ENCODE data around the gene TMEM174.

TMEM174 gene

GRCh38 chr5:73142035-73142434 is 31.0 kb upstream of the TMEM174 start:
- no peak for DNase-seq (ENCODE audit: extremely low read depth, low read depth)
- TF ChIP-seq CTCF (IDR thresholded peaks at IDR 0.05; ENCODE audit: low read depth, low read length), result no peak

- DNase-seq (ENCODE audit: extremely low read depth, low read depth), result no peak
- TF ChIP-seq CTCF (IDR thresholded peaks at IDR 0.05; ENCODE audit: low read depth, low read length), result no peak
These were observed 29.3 kb upstream of the TMEM174 start for GRCh38 chr5:73143716-73144115.

GRCh38 chr5:73149540-73149939 is 23.5 kb upstream of the TMEM174 start:
- no peak for TF ChIP-seq CTCF (IDR thresholded peaks at IDR 0.05; ENCODE audit: low read depth, low read length)
- no peak for DNase-seq (ENCODE audit: extremely low read depth, low read depth)

- TF ChIP-seq CTCF (IDR thresholded peaks at IDR 0.05; ENCODE audit: low read depth, low read length), result no peak
These were observed 22.1 kb upstream of the TMEM174 start for GRCh38 chr5:73150876-73151275.

GRCh38 chr5:73151766-73152410 is 21.1 kb upstream of the TMEM174 start:
- no peak for TF ChIP-seq CTCF (IDR thresholded peaks at IDR 0.05; ENCODE audit: low read depth, low read length)

More at GRCh38 chr5:73150876-73151275, 22.1 kb upstream of the TMEM174 start:
- DNase-seq (ENCODE audit: extremely low read depth, low read depth), result no peak

GRCh38 chr5:73152411-73153388 is 20.3 kb upstream of the TMEM174 start:
- DNase-seq (ENCODE audit: extremely low read depth, low read depth), result no peak
- TF ChIP-seq CTCF (IDR thresholded peaks at IDR 0.05; ENCODE audit: low read depth, low read length), result no peak

More at GRCh38 chr5:73151766-73152410, 21.1 kb upstream of the TMEM174 start:
- no peak for DNase-seq (ENCODE audit: extremely low read depth, low read depth)

- TF ChIP-seq CTCF (IDR thresholded peaks at IDR 0.05; ENCODE audit: low read depth, low read length), result no peak
- DNase-seq (ENCODE audit: extremely low read depth, low read depth), result no peak
These were observed 19.5 kb upstream of the TMEM174 start for GRCh38 chr5:73153513-73153912.

Measured in AG09319 (cell line).